Hepatocyte (in vitro differentiated cells): Measurements from ENCODE around the gene OPCML.

Experiments used
- CTCF ChIP-seq: fragments of 200-600 bp; sonication (generic); IDR thresholded peaks from 2 replicates; pipeline ENCODE4 v1.5.1; 2016; ENCODE audit warnings: antibody characterized with exemption, mild to moderate bottlenecking; ENCODE audit not compliant: poor library complexity
- EZH2 ChIP-seq: fragments of 200-600 bp; sonication (generic); IDR thresholded peaks from 2 replicates; pipeline ENCODE4 v1.6.1; 2016; ENCODE audit warnings: antibody characterized with exemption, mild to moderate bottlenecking, borderline replicate concordance

DNA sequence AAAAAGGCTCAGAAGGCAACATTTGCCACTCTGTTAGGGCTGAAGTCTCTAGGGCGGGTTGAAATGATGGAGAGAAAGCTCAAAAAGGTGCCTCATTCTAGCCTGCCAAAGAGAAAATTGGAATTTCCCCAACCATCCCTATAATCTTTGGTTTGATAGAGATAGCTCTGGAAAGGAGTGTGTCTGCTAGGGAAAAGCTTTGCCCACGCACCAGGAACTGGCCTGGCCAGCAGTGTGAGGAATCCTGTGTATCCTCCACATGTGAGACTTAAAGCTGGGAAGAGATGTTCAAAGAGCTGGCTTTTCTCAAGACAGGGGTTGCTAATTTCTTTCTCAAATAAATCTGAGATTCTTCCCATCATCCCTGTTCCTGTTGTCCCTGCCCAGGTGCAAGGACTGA lies 193.7 kb downstream of the OPCML start:
- no peak for TF ChIP-seq CTCF
- no peak for TF ChIP-seq EZH2
